GM12865 (cell line): Measurements from ENCODE around the gene ZNF853.

Source experiments
- DNase-seq: peaks from one replicate; pipeline ENCODE4 v3.0.0; 2010; ENCODE audit warnings: low read depth
- H3K4me3 ChIP-seq: 2 replicates; pipeline ENCODE4 v1.5.1; 2011; ENCODE audit warnings: mild to moderate bottlenecking, low read depth, low read length, control low read depth
- TF ChIP-seq, protein P1 (sequence below): IDR thresholded peaks from 2 replicates; pipeline ENCODE4 v1.5.1; 2011; ENCODE audit warnings: low read length, control low read depth, low read depth, inconsistent platforms; ENCODE audit not compliant: insufficient read depth; ENCODE audit errors: missing control alignments

ZNF853 gene

GRCh38 chr7:6589829-6590644 lies 25.4 kb upstream of the ZNF853 start, which contains the start of gene INTS15:
INTS15 (plus strand) TSS chr7:6590021; CDS start chr7:6590284, 263 bp downstream.
- DNase-seq, result peak; percentile 90
- H3K4me3 ChIP-seq, result peak within 1 kb of the TSS; percentile 94
- TF ChIP-seq, protein P1, sequence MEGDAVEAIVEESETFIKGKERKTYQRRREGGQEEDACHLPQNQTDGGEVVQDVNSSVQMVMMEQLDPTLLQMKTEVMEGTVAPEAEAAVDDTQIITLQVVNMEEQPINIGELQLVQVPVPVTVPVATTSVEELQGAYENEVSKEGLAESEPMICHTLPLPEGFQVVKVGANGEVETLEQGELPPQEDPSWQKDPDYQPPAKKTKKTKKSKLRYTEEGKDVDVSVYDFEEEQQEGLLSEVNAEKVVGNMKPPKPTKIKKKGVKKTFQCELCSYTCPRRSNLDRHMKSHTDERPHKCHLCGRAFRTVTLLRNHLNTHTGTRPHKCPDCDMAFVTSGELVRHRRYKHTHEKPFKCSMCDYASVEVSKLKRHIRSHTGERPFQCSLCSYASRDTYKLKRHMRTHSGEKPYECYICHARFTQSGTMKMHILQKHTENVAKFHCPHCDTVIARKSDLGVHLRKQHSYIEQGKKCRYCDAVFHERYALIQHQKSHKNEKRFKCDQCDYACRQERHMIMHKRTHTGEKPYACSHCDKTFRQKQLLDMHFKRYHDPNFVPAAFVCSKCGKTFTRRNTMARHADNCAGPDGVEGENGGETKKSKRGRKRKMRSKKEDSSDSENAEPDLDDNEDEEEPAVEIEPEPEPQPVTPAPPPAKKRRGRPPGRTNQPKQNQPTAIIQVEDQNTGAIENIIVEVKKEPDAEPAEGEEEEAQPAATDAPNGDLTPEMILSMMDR, result peak; percentile 70

GRCh38 chr7:6590645-6591110 lies 24.7 kb upstream of the ZNF853 start:
- DNase-seq, result no peak
- TF ChIP-seq, protein P1, result no peak

GRCh38 chr7:6600093-6600492 lies 15.3 kb upstream of the ZNF853 start:
- DNase-seq, result no peak
- H3K4me3 ChIP-seq, result no peak overlapping the region
- TF ChIP-seq, protein P1, result no peak

More at GRCh38 chr7:6590645-6591110, 24.7 kb upstream of the ZNF853 start:
- H3K4me3 ChIP-seq, result peak overlapping the region; percentile 94

- no peak overlapping the region for H3K4me3 ChIP-seq
- DNase-seq, result no peak
- TF ChIP-seq, protein P1, result no peak
Measured at GRCh38 chr7:6604458-6604857, 11.0 kb upstream of the ZNF853 start.

DNA sequence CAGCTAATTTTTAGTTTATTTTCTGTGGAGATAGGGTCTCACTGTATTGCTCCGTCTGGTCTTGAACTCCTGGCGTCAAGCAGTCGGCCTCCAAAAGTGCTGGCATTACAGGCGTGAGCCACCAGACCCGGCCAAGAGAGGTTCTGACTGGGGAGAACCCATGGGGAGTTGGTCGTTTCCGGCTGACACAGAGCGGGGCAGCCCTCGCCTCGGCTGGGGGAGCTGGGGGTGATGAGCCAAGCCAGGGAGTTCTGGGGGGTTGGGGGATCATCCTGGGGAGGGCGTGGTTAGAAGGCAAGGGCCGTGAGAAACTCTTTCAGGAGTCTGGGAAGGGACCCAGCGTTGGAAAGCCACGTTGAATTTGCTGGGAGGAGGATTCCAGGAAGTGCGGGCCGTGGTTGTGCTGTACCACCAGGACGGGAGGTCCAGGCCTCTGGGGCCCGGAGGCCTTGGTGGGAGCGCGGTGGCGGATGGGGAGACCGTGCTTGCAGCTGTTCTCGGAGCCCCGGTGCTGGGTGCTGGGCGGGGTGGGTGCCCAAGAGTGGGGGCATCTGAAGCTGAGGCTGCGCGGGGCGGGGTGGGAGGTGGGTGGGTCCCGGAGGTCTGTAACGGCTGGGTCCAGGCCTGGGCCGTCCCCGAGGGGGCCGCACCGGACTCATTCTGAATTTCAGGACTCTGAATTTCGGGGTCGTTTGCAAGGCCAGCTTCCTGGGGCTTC lies 8.4 kb upstream of the ZNF853 start:
- H3K4me3 ChIP-seq, result no peak overlapping the region
- TF ChIP-seq, protein P1, result no peak
- no peak for DNase-seq

GRCh38 chr7:6607651-6608051 lies 7.8 kb upstream of the ZNF853 start:
- TF ChIP-seq, protein P1, result no peak
- H3K4me3 ChIP-seq, result no peak overlapping the region
- no peak for DNase-seq
